ENCODE measurements around the gene TPMT. TPM values are rescaled to one million over a fixed set of nuclear protein-coding genes. Genes with fewer than 3 reads are reported as not detected.

Gene TPMT
- total RNA-seq = 10 to 100 TPM in 1 of 4 donors, 1 to 10 TPM in 3; 4.6 to 12.2 (median 6.4) TPM

GRCh38 chr6:18154507-18155149, at the start of gene TPMT:
TSS of gene TPMT (minus strand) at chr6:18155077. CDS start at chr6:18149127, 5,950 bp downstream.
- TF ChIP-seq CTCF (IDR thresholded peaks at IDR 0.05; ENCODE audit: low read depth) = no peak

- no peak for TF ChIP-seq CTCF (IDR thresholded peaks at IDR 0.05; ENCODE audit: low read depth)
Observed at GRCh38 chr6:18203786-18204185, 48.9 kb upstream of the TPMT start.

GRCh38 chr6:18192026-18192425, 37.1 kb upstream of the TPMT start:
- no peak for TF ChIP-seq CTCF (IDR thresholded peaks at IDR 0.05; ENCODE audit: low read depth)

- no peak for TF ChIP-seq CTCF (IDR thresholded peaks at IDR 0.05; ENCODE audit: low read depth)
Observed at GRCh38 chr6:18189196-18189595, 34.3 kb upstream of the TPMT start.

- TF ChIP-seq CTCF (IDR thresholded peaks at IDR 0.05; ENCODE audit: low read depth) = no peak
Observed at GRCh38 chr6:18187701-18188100, 32.8 kb upstream of the TPMT start.

- no peak for TF ChIP-seq CTCF (IDR thresholded peaks at IDR 0.05; ENCODE audit: low read depth)
Observed at GRCh38 chr6:18186540-18187250, 31.8 kb upstream of the TPMT start.

GRCh38 chr6:18186033-18186432, 31.2 kb upstream of the TPMT start:
- TF ChIP-seq CTCF (IDR thresholded peaks at IDR 0.05; ENCODE audit: low read depth) = no peak
